IPS DF 4.7 (cell line): ENCODE data around the gene ADCY1.
"Not testable (repeated sequence)": the region's sequence is repeated elsewhere in the genome, so short reads cannot be mapped to it uniquely, and the experiment has no call there.

ENCODE experiments used
- DNase-seq: peaks from one replicate; pipeline ENCODE4 v3.0.0-alpha.2; 2013; ENCODE audit warnings: low spot score; ENCODE audit errors: extremely low read depth

ADCY1 gene

GRCh38 chr7:45709168-45710042, 135.2 kb downstream of the ADCY1 start:
- DNase-seq = no peak

- DNase-seq = no peak
Measured at GRCh38 chr7:45710271-45711160, 136.3 kb downstream of the ADCY1 start.

GRCh38 chr7:45711161-45711490, 137.0 kb downstream of the ADCY1 start:
- DNase-seq = no peak

- DNase-seq = no peak
Measured at GRCh38 chr7:45712057-45712689, 138.0 kb downstream of the ADCY1 start.

GRCh38 chr7:45712872-45713668, 138.9 kb downstream of the ADCY1 start:
- DNase-seq = no peak

GRCh38 chr7:45713669-45714520, 139.7 kb downstream of the ADCY1 start:
- DNase-seq = no peak

- no peak for DNase-seq
Measured at GRCh38 chr7:45714521-45714820, 140.3 kb downstream of the ADCY1 start.

GRCh38 chr7:45715471-45716352, 141.5 kb downstream of the ADCY1 start:
- no peak for DNase-seq

- no peak for DNase-seq
Measured at GRCh38 chr7:45716380-45717203, 142.4 kb downstream of the ADCY1 start.

GRCh38 chr7:45717537-45718235, 143.5 kb downstream of the ADCY1 start:
- no peak for DNase-seq

- no peak for DNase-seq
Measured at GRCh38 chr7:45718464-45719330, 144.5 kb downstream of the ADCY1 start.

- no peak for DNase-seq
Measured at GRCh38 chr7:45720989-45721388, 146.8 kb downstream of the ADCY1 start.

GRCh38 chr7:45721686-45722598, 147.8 kb downstream of the ADCY1 start:
- no peak for DNase-seq

GRCh38 chr7:45725231-45725630, 151.1 kb downstream of the ADCY1 start:
- DNase-seq = not testable (repeated sequence)

- no peak for DNase-seq
Measured at GRCh38 chr7:45726883-45727282, 152.7 kb downstream of the ADCY1 start.
